SHP77 treated with DMSO at 0.1 percent for 48 hours (cell line): ENCODE results near the gene BEGAIN.

Experiments
- DNase-seq: peaks from one replicate; lab custom pipeline; 2025; lab: John Stamatoyannopoulos, UW

The BEGAIN gene, protein sequence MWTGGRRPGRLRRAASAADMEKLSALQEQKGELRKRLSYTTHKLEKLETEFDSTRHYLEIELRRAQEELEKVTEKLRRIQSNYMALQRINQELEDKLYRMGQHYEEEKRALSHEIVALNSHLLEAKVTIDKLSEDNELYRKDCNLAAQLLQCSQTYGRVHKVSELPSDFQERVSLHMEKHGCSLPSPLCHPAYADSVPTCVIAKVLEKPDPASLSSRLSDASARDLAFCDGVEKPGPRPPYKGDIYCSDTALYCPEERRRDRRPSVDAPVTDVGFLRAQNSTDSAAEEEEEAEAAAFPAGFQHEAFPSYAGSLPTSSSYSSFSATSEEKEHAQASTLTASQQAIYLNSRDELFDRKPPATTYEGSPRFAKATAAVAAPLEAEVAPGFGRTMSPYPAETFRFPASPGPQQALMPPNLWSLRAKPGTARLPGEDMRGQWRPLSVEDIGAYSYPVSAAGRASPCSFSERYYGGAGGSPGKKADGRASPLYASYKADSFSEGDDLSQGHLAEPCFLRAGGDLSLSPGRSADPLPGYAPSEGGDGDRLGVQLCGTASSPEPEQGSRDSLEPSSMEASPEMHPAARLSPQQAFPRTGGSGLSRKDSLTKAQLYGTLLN

DNA sequence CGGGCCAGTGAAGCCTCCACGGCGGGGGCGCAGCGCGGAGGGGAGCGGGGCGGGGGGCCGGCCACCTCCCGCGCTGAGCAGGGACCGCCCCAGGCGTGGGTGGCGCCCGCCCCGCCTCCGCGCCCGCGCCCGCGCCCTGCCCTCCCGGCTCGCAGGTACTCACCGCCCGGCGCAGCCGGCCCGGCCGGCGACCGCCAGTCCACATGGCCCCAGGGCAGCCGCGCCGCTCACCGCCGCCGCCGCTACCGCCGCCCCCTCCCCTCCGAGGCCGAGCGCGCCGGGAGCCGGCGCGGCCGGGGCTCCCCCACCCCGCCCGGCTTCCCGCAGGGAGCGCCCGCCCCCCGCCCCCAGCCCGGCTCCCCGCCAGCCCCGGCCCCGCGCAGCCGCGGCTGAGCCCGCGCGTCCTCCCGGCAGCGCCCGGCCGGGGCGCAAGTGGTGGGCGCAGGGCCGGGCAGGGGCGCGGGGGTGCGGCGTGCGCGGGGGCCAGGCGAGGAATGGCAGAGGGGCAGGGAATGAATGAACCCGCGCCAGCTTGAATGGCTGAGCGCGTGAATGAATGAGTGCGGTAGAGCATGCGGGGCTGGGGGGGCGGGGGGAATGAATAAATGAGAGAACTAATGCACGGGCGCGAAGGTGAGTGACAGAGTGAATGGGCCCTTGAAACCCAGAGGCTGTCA, at the start of gene BEGAIN:
Gene BEGAIN (minus strand): TSS at position 332 of the 677 bp plus-strand sequence. CDS start 127 bp downstream, at position 205.
- peak; percentile 30 for DNase-seq

DNA sequence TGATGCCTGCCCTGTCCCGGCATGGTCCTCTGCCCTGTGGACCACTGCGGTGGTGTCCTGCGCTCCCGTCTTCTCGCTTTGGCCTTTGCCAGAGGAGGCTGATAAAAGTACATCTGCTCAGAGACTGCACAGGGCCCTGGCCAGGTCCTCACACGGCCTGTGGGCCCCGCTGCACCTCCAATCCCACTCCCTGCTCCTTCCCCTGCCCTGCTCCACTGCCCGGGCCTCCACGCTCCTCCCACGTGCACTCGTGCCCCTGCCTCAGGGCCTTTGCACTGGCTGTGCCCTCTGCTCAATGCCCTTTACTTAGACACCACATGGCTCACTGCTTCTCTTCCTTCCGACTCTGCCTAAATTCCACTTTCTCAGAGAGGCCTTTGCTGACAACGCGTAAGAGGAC, 49.3 kb upstream of the BEGAIN start:
- DNase-seq = no peak

DNA sequence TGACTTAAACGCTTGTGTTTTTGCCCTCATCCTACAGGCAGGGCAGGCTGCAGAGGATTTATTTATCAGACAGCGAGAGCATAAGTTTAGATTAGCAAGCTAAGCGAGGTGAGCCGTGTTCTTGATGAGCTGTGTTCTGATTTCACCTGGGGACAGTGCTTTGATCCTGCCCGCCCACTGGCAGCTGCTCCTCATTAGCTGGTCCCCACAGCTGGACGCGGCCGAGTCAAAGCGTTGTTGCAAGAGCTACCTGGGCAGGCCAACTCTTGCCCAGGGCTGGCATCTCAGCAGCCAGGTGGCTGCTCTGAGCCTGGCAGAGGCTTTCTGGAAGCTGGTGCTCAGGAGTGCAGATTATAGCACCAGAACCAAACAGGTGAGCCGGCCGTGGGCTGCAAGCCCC, 46.8 kb upstream of the BEGAIN start:
- DNase-seq = no peak

DNA sequence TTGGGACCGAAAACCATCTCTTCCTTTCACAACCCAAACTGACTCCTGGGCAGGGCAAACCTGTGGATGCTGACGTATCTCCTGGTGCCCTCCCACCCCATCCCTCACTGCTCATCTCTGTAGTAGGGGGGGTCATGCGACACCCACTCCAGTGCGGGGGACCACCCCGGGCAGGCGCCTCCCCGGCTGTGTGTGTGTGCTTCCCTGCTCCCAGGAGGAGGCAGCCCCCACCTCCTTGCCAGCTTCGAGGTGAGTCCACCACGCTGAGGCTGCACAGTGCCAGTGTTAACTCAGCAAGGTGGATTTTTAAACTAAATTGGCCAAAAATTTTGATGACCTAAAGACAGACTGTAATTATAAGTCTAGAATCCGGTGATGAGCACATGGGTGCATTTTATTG, 46.2 kb upstream of the BEGAIN start:
- DNase-seq = no peak

DNA sequence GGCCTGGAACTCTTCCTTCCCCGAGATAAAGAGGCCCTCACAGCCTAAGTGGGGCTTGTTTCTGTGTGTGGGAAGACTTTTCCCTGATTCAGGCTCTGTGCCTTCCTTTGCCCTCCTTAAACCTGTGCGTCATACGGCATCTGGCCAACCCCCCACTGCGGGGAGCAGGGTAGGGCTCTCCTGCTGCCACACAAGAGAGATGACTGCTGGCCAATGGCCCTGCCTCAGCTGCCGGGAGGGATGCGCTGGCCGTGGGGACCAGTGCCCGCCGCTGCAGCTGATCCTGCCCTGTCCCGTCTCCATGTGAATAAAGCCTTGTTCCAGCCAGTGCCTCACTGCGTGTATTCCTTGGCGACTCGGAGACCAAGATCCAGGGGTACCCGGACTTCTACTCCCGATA, 42.5 kb upstream of the BEGAIN start:
- no peak for DNase-seq

DNA sequence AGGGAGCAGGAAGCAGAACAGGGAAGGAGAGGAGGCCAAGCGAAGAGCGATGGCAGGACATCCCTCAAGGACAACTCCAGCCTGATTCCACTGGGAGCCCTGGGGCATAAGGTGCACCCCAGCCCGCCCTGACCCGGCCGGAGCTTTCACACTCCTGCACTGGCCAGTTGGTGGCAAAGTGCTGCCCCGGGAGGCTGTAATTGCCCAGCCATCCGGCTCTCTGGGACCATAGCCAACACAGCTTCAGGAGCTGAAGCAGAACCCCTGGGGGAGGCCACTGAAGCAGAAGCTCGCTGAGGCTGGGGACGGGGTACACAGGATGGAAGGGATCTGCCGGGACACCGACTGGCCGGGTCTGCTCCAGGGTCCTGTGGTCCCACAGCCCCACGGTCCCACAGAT, 41.9 kb upstream of the BEGAIN start:
- DNase-seq = no peak

DNA sequence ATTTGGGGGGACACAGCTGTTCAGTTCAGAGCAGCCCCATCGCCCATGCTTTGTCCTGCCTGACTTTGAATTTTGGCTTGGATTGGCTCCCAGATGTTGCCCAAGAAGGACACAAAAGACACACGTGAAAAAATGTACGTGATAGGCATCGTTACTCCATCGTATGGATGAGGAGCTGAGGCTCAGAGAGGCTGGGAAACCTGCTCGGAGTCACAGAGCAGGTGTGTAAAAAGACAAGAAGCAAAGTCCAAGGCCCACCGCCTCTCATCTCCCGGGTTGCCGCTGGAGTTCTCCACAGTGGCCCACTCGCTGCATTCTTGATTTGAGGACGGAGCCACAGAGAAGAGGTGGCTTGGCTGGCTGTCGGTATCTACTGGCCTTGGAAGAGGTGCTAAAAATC, 41.0 kb upstream of the BEGAIN start:
- DNase-seq = no peak

DNA sequence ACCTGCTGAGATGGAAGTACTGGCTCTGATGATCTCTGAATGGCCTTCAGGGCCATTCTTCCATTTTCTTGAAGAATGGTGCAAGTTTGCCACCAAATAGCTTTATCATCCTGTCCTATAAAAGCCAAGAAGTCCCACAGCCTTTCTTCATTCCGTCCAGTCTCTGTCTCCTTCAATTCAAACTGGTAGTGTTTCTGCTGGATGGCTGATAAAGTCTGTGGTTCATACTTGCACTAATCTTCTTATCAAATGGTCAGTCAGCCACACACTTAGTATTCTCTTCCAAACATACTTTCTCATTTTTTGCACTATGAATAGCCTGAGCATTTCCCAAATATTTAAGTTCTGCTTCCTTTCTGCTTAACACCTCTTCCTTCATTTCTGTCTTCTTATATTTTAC, 39.4 kb upstream of the BEGAIN start:
- DNase-seq = no peak

DNA sequence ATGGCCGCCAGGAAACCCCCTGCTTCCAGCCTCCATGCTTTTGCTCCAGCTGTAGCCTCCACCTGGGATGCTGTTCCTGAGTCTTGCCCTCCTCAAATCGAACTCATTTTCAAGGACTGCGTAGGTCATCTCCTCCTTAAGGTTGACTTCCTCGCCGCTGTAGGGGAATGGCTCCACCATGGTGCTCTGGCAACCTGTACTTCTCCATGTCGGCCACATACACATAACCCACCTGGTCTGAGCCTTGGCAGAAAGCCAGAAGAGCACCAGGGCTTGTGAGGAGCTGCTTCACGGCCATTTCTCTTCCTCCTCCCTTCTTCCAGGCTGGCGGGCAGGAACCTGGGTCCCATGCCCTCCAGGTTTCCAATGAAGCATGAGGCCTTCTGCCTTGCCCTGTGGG, 36.7 kb upstream of the BEGAIN start:
- no peak for DNase-seq

DNA sequence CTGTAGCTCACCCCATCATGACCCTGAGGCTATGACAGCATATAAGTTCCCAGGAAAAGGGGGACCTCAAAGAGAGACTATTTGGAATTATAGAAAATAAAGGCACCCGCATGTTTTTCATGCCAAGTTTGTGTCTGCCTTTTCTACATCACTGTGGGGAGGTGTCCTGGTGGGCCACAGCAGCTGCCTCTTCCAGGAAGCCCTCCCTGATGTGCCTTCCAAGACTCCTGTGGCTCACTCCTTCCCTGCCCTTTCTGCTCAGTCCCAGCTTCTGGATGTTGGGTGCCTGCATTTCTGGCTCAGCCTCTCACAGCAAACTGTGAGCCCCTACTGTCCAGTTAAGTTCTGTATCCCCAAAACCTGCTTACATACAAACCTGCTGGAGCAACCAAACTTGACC, 36.3 kb upstream of the BEGAIN start:
- no peak for DNase-seq

DNA sequence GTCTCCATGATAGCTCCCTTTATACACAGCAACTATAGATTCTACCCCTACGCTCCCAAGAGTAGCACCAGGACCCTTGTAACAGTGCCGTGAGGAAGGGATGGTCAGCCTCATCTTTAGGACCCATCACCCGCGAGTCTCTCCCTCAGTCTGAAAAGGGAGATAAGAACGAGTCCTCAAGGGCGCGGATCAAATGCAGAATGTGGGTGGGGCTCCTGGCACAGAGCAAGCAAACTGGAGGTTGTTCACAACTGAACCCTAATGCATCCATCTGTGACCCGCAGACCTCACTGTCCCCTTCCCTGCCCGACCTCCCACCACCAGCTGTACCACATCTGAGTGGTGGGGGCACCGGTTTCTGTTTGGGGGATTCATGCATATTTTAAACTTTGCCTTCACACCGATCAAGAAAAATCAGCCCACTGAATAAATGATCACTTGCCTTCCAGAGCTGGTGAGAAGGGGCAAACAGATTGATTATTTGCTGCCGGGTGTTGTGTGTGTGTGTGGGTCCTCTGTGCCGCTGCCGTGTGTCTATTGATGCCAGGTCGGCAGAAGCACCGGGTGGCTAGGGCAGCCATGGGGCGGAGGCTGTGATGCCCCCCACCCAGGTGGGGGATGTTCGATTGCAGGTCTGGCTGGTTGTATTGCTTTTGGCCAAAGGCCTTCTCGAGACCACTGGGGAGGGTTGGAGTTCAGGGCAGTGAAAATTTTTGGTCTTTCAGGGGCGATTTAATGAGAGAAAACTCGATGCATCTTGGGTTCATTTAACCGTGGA, 35.7 kb upstream of the BEGAIN start:
- no peak for DNase-seq

DNA sequence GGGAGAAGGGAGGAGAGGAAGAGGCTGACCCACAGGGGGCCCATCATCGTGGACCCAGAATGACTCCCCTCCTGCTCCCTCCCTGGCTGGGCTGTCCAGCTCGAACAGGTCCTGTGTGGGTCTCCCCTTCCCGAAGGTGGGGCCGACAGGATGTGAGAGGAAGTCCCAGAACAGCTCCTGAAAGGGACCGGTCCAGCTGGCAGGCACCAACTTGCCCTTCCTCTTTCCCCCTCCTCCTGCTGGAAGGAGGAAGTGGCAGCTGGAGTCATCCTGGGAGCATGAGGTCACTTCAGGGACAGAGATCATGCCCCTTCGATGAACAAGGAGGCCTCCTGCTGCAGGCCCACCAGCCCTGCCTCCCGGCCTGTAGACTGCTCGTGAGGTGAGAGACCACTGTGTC, 35.0 kb upstream of the BEGAIN start:
- no peak for DNase-seq

DNA sequence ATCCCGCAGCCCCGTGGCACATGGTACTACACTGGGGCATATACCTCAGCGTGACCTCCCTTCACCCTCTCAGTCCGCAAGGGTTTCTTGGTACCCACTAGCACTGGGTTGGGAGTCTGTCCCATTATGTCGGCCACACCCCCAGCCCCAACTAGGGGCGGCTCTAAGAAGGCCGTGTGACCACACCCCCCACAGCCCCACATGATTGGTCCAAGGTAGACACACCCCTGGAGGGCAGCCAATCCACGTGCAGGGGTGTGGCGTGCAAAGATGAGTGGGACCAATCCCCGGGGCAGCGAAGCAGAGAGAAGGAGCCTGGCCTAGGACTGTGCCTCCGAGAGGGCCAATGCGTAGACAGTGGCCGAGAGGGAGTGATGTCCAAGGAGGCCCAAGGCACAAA, 34.6 kb upstream of the BEGAIN start:
- DNase-seq = no peak

DNA sequence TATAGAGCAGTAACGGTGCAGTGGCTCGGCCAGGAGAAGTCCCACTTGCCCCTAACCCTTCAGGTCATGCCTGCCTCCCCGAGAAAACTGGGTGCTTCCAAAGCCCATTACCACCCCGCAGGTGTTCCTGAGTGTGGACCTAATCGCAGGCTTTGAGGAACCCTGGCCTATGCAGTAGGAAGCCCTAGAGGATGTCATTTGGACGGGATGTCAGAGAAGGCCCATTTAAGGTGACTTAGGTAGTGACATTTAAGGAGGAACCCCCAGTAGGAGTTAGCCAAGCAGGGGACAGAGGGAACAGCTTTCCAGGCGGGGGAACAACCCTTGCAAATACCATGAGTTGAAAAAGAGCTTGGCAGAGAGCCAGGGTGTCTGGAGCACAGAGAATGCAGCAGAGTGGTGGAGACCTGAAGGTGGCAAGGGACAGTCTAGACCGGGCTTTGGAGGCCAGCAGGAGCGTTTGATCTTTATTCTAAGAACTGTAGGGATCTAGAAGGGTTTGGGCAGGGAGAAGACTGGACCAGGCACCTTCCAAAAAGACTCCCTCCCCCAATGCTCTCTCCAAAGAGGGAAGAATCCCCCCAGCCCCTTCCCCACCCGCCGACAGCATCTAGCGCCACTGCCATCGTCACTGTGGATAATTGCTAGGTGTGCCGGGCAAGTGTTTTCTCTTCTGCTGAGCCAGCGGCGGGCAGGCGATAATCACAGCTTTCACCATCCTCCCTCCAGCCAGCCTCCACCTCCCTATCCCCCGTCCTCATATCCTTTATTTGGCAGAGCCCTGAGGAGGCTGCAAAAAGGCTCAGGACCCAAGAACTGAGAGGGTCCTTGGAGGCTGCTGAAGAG, 33.3 kb upstream of the BEGAIN start:
- no peak for DNase-seq

DNA sequence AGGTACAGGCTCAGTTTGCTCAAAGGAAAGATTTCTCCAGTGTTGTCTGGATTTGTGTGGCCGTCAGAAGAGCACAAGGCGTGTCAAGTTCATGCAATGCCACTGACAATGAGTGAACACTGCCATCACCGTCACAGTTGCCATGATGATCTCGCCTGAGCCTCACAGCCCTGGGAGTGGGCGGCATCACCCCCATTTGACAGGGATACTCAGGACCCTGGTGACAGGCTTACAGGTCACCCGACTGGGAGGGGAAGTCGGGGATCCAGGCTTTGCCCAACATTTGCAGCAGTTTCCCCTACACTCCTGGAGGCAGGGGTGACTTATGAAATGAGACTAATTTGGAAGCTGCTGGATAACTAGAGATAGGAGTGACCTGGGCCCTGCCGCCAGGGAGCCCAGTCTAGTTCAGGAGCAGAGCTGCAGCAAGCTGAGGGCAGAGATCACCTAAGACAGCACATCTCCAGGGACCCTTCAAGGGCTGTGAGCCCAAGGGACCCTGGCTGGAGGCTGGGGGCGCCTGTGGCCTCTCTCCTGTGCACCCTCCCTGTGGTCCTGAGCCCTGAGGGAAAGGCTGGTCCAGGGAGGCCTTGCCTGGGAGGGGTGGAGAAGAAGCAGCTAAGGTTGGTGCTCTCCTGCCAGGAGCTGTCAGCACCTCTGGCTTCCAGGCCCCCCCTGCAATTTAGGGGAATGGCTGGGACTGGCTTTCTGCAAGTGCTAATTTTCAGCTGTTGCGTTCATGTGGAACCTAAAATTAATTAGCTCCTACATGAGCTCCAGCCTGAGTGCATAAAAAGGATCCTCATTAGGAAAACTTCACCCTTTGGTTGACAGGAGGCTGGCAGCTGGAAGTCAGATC, 32.4 kb upstream of the BEGAIN start:
- no peak for DNase-seq

DNA sequence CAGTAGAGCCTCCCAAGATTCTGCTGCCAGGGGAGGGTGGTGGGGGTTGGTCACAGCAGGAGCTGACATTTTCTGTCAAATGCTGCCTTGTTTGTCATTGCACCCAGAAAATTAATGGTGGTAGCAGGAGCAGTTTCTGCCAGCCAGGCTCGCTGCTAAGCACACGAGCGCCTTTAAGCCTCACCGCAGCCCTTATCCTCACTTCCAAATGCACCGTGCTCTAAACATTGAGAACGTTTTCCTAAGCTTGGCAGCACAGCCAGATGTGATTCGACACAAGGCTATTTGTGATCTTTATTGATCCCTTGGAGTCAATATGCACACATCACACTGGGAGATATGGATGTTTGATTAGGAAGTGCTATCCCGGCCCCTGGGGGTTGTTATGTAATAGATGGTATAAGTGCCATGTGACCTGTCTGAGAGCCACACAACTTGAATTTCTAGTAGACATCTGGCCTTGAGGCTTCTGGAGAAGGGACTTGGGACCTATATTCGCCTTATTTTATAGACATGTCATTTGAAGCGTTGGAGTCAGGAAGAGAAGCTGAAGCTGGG, 31.6 kb upstream of the BEGAIN start:
- DNase-seq = no peak

DNA sequence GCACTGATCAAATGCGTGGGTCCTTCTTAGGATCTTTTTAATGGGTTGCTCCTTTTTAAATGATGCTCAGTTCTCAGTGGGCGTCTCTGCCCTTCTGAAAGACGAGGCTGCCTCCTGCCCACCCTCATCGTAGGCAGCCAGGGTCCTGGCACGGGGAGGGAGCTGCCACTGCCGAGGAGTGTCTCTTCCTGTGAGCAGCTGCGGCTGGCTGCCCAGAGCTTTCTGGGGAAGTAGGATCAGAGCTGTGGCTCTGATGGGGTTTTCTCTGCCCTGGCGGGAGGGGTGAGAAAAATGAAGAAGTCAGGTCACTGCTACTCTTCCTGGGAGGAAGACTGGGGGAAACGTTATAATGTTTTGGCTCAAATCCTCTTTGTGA, 31.1 kb upstream of the BEGAIN start:
- no peak for DNase-seq

DNA sequence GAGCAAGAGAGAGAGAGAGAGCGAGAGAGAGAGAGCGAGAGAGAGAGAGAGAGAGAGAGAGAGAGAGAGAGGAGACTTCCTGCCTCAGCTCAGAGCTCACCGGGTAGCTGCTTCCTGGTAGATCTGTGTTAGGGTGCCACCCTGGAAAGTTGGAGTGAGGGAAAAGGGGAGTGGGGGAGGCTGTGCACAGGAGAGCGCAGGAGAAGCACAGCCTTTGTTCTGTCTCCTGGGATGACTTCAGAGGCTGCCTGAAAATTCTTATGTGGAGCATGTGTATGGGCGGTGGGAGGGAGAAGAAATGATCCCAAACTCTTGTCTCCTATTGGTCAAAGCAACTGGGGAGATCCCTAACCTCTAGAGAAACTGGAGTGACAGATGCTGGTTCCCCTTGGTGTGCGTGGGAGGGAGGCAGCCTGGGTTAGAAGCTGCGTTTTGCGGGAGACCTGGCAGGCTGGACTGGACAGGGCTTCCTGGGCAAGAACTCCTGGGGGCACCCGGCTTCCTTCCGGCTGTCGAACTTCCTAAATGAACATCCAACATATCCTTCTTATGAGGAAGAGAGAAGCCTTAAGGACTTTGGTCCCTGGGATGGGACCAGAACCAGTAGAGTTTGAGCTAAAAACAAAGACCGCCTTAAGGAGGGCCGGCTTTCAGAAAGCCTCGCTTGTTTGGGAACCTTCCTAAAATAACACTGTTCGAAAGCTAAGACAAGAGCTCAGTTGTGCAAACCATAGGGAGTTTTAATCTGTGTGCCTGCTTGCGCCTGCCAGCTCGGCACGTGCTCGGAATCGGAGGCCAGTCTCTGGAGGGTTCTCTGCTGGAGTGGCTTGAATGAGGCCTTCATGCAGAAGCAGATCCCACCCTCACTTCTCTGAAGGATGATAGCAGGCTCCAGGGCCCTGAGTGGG, 30.4 kb upstream of the BEGAIN start:
- DNase-seq = no peak

DNA sequence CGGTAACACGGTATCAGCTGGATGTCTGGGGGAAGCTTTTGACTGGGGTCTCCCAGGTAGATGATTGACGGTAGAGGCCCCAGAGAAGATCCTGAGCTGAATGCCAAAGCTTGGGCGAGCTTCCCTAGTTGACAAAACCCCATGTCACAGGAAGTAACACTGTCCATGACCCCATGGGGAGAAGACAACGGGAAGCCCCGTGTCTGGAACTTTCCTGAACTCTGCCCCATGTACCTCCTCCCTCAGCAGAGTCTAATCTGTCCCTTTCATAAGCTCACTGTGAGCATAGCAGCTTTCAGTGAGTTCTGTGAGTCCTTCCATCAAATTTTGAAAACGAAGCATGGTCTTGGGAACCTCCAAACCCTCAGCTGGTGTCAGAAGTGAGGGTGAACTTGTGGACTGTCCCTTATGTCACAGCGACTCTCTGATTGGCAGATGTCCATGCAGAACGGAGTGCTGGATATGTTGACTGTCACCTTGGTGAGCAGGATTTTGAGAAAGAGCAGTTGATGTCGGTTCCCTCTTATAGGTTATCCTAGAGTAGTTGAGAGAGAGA, 29.7 kb upstream of the BEGAIN start:
- DNase-seq = no peak
